Measurements from ENCODE around the gene BICDL2.

DNA sequence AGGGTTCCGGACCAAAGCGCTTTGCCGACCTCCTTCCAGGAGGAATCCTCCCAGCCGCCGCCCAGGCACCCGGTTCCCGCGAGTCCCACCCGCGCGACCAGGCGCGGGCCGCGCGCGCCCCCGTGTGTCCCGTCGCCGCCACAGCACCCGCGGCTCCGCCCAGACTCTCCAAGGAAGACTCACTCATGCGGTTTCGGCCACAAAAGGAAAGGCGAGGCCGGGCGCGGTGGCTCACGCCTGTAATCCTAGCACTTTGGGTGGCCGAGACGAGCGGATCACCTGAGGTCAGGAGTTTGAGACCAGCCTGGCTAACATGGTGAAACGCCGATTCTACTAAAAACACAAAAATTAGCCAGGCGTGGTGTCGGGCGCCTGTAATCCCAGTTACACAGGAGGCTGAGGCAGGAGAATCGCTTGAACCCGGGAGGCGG is 53.0 kb downstream of the BICDL2 start:
- TF ChIP-seq EP300 (IDR thresholded peaks at IDR 0.05) (no peak), POLR2AphosphoS5 (IDR thresholded peaks at IDR 0.05) (no peak), POLR2A (IDR thresholded peaks at IDR 0.05) (no peak)
- TF ChIP-seq, protein P1, sequence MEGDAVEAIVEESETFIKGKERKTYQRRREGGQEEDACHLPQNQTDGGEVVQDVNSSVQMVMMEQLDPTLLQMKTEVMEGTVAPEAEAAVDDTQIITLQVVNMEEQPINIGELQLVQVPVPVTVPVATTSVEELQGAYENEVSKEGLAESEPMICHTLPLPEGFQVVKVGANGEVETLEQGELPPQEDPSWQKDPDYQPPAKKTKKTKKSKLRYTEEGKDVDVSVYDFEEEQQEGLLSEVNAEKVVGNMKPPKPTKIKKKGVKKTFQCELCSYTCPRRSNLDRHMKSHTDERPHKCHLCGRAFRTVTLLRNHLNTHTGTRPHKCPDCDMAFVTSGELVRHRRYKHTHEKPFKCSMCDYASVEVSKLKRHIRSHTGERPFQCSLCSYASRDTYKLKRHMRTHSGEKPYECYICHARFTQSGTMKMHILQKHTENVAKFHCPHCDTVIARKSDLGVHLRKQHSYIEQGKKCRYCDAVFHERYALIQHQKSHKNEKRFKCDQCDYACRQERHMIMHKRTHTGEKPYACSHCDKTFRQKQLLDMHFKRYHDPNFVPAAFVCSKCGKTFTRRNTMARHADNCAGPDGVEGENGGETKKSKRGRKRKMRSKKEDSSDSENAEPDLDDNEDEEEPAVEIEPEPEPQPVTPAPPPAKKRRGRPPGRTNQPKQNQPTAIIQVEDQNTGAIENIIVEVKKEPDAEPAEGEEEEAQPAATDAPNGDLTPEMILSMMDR (IDR thresholded peaks at IDR 0.05), result peak; percentile 74 to 99

Data from suprapubic skin (tissue), 4 donors.